ENCODE measurements around the gene ASCL2. TPM values are rescaled to one million over a fixed set of nuclear protein-coding genes. Genes with fewer than 3 reads are reported as not detected.

ASCL2 gene, protein sequence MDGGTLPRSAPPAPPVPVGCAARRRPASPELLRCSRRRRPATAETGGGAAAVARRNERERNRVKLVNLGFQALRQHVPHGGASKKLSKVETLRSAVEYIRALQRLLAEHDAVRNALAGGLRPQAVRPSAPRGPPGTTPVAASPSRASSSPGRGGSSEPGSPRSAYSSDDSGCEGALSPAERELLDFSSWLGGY
- total RNA-seq: not detected in 2 replicates

DNA sequence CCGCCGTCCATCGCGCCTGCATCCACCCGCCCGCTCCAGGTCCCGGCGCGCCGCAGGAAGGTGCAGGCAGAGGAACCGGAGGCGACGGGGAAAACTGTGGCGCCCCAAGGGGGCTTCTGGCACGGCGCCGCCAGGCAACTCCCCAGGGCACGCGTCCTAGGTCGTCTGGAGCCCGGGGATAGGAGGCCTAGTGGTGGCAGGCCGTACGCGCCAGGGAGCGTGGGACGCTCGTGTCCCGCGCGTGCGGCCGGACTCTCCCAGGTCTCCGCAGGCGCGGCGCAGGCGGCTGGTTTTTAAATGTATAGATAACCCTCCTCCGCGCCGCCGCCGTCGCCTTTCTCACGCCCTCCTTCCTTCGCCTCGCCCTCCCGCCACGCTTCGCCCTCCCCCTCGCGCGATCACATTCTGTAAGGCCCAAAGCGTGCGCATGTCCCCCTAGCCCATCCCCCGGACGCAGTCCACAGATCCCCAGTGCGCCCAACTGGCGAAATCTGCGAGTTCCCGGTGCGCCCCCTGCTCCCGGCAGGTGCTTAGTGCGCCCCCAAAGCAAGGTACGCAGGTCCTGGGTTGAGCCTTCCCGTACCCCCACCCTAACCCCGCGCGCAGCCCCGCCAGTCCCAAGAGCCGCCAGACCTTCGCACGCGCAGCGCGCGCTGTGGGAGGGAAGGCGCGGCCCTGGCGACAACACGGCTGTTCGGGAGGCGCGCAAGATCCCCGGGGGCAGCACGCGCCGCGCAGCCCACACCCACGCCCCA lies at the start of gene ASCL2:
TSS of gene ASCL2 (minus strand) at position 267 of the 755 bp plus-strand sequence. CDS start at position 11, 256 bp downstream.

DNA sequence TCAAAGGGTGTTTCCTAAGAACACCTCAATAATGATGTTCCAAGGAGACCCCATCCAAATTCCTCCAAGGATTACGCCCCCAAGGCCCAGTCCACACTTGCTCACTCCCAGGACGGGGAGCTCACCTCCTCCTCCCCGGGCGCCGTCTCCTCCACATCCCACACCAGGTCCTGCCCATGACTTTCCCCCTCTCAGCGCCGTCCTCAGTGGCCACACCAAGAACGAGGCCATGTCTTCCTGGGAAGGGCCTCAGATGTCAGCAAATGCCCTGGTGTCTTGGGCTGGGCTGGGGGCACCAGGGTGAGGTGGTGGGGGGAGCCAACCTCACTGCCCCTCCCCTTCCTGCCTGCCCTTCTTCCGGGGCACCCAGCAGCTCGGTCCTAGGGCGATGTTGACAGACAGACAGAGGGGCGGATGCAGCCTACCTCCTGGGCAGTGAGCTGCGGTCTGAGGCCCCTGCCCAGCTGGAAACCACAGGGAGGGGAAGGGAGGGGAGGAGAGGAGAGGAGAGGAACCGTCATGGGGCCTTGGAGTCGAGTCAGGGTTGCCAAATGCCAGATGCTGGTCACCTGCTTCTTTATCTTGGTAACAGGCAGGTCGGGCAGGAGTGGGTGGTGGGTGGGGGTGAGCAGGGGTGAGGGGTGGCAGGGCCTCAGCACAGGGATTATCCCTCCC lies 31.4 kb upstream of the ASCL2 start, which contains the start of the genes C11orf21 and TSPAN32:
TSS of gene C11orf21 (minus strand) at position 288 of the 675 bp plus-strand sequence. CDS start at position 178, 110 bp downstream.
TSS of gene TSPAN32 (plus strand) at position 383 of the 675 bp plus-strand sequence. CDS start at position 520, 137 bp downstream.

Other genes starting within 250 kb of the ASCL2 start
- gene IGF2, start 131.2 kb downstream of the ASCL2 start, total RNA-seq: 0.11 and 0.25 TPM in 2 replicates
- gene INS, start 109.4 kb downstream of the ASCL2 start, total RNA-seq: not detected in 2 replicates
- not detected in 2 replicates for gene TH, start 98.8 kb downstream of the ASCL2 start, total RNA-seq
- gene C11orf21, start 31.3 kb upstream of the ASCL2 start, total RNA-seq: not detected in 2 replicates
- under 0.01 and 0.12 TPM in 2 replicates for gene TSPAN32, start 31.4 kb upstream of the ASCL2 start, total RNA-seq
- 223 and 320 TPM in 2 replicates for gene CD81, start 106.7 kb upstream of the ASCL2 start, total RNA-seq
- 54.0 and 65.4 TPM in 2 replicates for gene TSSC4, start 130.2 kb upstream of the ASCL2 start, total RNA-seq
- gene TRPM5, start 173.9 kb upstream of the ASCL2 start, total RNA-seq: not detected in 2 replicates
- 0.25 TPM in 1 of 2 replicates, not detected in the other for gene KCNQ1, start 174.4 kb upstream of the ASCL2 start, total RNA-seq